CD4-positive, alpha-beta T cell treated with Interleukin-1 beta for 1 hour (primary cell): Measurements from ENCODE around the gene CEBPG.
A peak's percentile ranks its signal among the peaks of the same experiment; 100 is the strongest.

Experiments used
- DNase-seq, 2 donors: peaks; one replicate each; pipeline ENCODE4 v3.0.0-alpha.2; 2020 to 2022

The CEBPG gene

GRCh38 chr19:33355535-33355934 lies 18.0 kb upstream of the CEBPG start:
- no peak for DNase-seq

GRCh38 chr19:33357556-33357955 lies 16.0 kb upstream of the CEBPG start:
- DNase-seq: no peak

- no peak for DNase-seq
Measured at GRCh38 chr19:33358408-33358807, 15.1 kb upstream of the CEBPG start.

- DNase-seq: no peak
Measured at GRCh38 chr19:33359581-33359980, 13.9 kb upstream of the CEBPG start.

GRCh38 chr19:33362508-33363228 lies 10.8 kb upstream of the CEBPG start:
- no peak for DNase-seq

- no peak for DNase-seq
Measured at GRCh38 chr19:33363476-33363875, 10.0 kb upstream of the CEBPG start.

GRCh38 chr19:33365691-33366090 lies 7.8 kb upstream of the CEBPG start:
- DNase-seq: no peak

- DNase-seq: no peak
Measured at GRCh38 chr19:33366127-33366526, 7.4 kb upstream of the CEBPG start.

GRCh38 chr19:33366897-33367296 lies 6.6 kb upstream of the CEBPG start:
- no peak for DNase-seq

GRCh38 chr19:33368074-33368864 lies 5.2 kb upstream of the CEBPG start:
- DNase-seq: no peak

- no peak for DNase-seq
Measured at GRCh38 chr19:33370783-33371182, 2.7 kb upstream of the CEBPG start.

- peak in 1 of 2 donors; percentile 3 for DNase-seq
Measured at GRCh38 chr19:33374236-33374714, 766 bp downstream of the CEBPG start.

GRCh38 chr19:33375156-33375836 lies 1.8 kb downstream of the CEBPG start:
- no peak for DNase-seq

GRCh38 chr19:33375837-33376159 lies 2.3 kb downstream of the CEBPG start:
- no peak for DNase-seq

- DNase-seq: no peak
Measured at GRCh38 chr19:33376423-33376822, 2.9 kb downstream of the CEBPG start.

- no peak for DNase-seq
Measured at GRCh38 chr19:33376941-33377557, 3.5 kb downstream of the CEBPG start.

- DNase-seq: no peak
Measured at GRCh38 chr19:33377586-33378475, 4.3 kb downstream of the CEBPG start.

- no peak for DNase-seq
Measured at GRCh38 chr19:33379151-33379829, 5.8 kb downstream of the CEBPG start.

- no peak for DNase-seq
Measured at GRCh38 chr19:33381101-33381500, 7.6 kb downstream of the CEBPG start.

- no peak for DNase-seq
Measured at GRCh38 chr19:33382006-33382405, 8.5 kb downstream of the CEBPG start.

- no peak for DNase-seq
Measured at GRCh38 chr19:33382982-33383381, 9.5 kb downstream of the CEBPG start.
